SK-N-SH (cell line): ENCODE data around the gene MAD1L1. TPM values are rescaled to one million over a fixed set of nuclear protein-coding genes. Genes with fewer than 3 reads are reported as not detected.

Experiments
- CTCF ChIA-PET: fragments of 300-600, 350-600 bp; formaldehyde crosslinking; extraction: SDS; loops from one replicate; lab custom pipeline; 2021; lab: Yijun Ruan, JAX
- POLR2A ChIA-PET: fragments of 350-600 bp; sonication (Branson Sonifier 250); formaldehyde crosslinking; extraction: SDS; loops from one replicate; lab custom pipeline; 2020; ENCODE audit warnings: antibody characterized with exemption, inconsistent platforms; lab: Yijun Ruan, JAX
- DNase-seq: peaks from one replicate; pipeline ENCODE4 v3.0.0; 2012
- H2AFZ ChIP-seq: fragments of 200-600 bp; sonication (generic); 2 replicates; pipeline ENCODE4 v1.8.1; 2016; ENCODE audit warnings: antibody characterized with exemption, mild to moderate bottlenecking, low read depth
- H3F3A ChIP-seq: fragments of 200-600 bp; sonication (generic); replicated peaks from 2 replicates; pipeline ENCODE3; 2016; ENCODE audit warnings: antibody characterized with exemption, mild to moderate bottlenecking; ENCODE audit not compliant: insufficient read depth
- H3K27ac ChIP-seq, 2 experiments: fragments of 200-500 bp in 1 of 2; fragments of 200-600 bp in 1 of 2; sonication (Bioruptor generic) in 1 of 2; sonication (generic), shearing (Covaris generic) in 1 of 2; 2 replicates each; pipeline versions ENCODE4 v1.5.1 to v1.6.1; 2014 to 2016; ENCODE audit warnings: low read depth in 2 of 2, inconsistent platforms in 1 of 2, low read length in 1 of 2, mild to moderate bottlenecking in 1 of 2, mixed read lengths in 1 of 2
- H3K27me3 ChIP-seq: fragments of 200-600 bp; sonication (generic), shearing (Covaris generic); 2 replicates; pipeline ENCODE4 v1.6.1; 2016; ENCODE audit warnings: mixed run types; ENCODE audit not compliant: insufficient read depth
- H3K36me3 ChIP-seq, 2 experiments: fragments of 200-500 bp in 1 of 2; fragments of 200-600 bp in 1 of 2; sonication (Bioruptor generic) in 1 of 2; sonication (generic) in 1 of 2; replicated peaks in 1 of 2; 2 replicates each; pipeline versions ENCODE3 to v1.5.1; 2014 to 2016; ENCODE audit warnings: low read length in 1 of 2, mild to moderate bottlenecking in 1 of 2; ENCODE audit not compliant: insufficient read depth in 2 of 2, control insufficient read depth in 1 of 2
- H3K4me1 ChIP-seq, 2 experiments: fragments of 200-500 bp in 1 of 2; fragments of 200-600 bp in 1 of 2; sonication (Bioruptor generic) in 1 of 2; sonication (generic), shearing (Covaris generic) in 1 of 2; 2 replicates each; pipeline versions ENCODE4 v1.5.1 to v1.6.1; 2014 to 2016; ENCODE audit warnings: low read depth in 1 of 2, low read length in 1 of 2, mixed run types in 1 of 2; ENCODE audit not compliant: insufficient read depth in 2 of 2, control insufficient read depth in 1 of 2
- H3K4me2 ChIP-seq: fragments of 200-600 bp; sonication (generic), shearing (Covaris generic); 2 replicates; pipeline ENCODE4 v1.6.1; 2017; ENCODE audit warnings: mixed run types
- H3K4me3 ChIP-seq, 2 experiments: fragments of 200-500 bp in 1 of 2; fragments of 200-600 bp in 1 of 2; sonication (Bioruptor generic) in 1 of 2; sonication (generic), shearing (Covaris generic) in 1 of 2; 2 replicates each; pipeline versions ENCODE4 v1.5.1 to v1.8.1; 2014 to 2016; ENCODE audit warnings: low read depth in 2 of 2, inconsistent platforms in 1 of 2, low read length in 1 of 2, mild to moderate bottlenecking in 1 of 2, mixed read lengths in 1 of 2, moderate library complexity in 1 of 2
- H3K79me2 ChIP-seq: fragments of 200-600 bp; sonication (generic); 2 replicates; pipeline ENCODE4 v1.8.1; 2017; ENCODE audit warnings: mild to moderate bottlenecking; ENCODE audit not compliant: insufficient read depth
- H3K9ac ChIP-seq: fragments of 200-600 bp; sonication (generic); 2 replicates; pipeline ENCODE4 v1.6.1; 2017; ENCODE audit warnings: mixed run types
- H3K9me2 ChIP-seq: fragments of 200-600 bp; sonication (generic); 2 replicates; pipeline ENCODE4 v1.6.1; 2017; ENCODE audit warnings: mixed run types
- H3K9me3 ChIP-seq: fragments of 200-600 bp; sonication (generic); 2 replicates; pipeline ENCODE4 v1.6.1; 2017; ENCODE audit warnings: mixed run types, mild to moderate bottlenecking, moderate library complexity
- H4K20me1 ChIP-seq: fragments of 200-600 bp; sonication (generic); 2 replicates; pipeline ENCODE4 v1.6.1; 2017; ENCODE audit warnings: mild to moderate bottlenecking, mixed run types; ENCODE audit not compliant: insufficient read depth
- ELF1 ChIP-seq: IDR thresholded peaks from 2 replicates; pipeline ENCODE4 v1.4.0; 2012
- EZH2phosphoT487 ChIP-seq: fragments of 200-600 bp; sonication (generic); IDR thresholded peaks from 2 replicates; pipeline ENCODE4 v1.6.1; 2017; ENCODE audit warnings: low read depth, mixed run types, mild to moderate bottlenecking, antibody characterized with exemption, moderate library complexity, borderline replicate concordance
- MXI1 ChIP-seq: IDR thresholded peaks from 2 replicates; pipeline ENCODE4 v1.6.1; 2012; ENCODE audit warnings: mild to moderate bottlenecking, low read depth, low read length, improper control_type of control experiment
- RFX5 ChIP-seq: IDR thresholded peaks from 2 replicates; pipeline ENCODE4 v1.6.1; 2012; ENCODE audit warnings: mild to moderate bottlenecking, improper control_type of control experiment, low read length
- RXRA ChIP-seq: IDR thresholded peaks from 2 replicates; pipeline ENCODE4 v1.4.0; 2012; ENCODE audit warnings: low read depth, mild to moderate bottlenecking, borderline replicate concordance
- SIN3A ChIP-seq: IDR thresholded peaks from 2 replicates; pipeline ENCODE4 v1.6.1; 2012; ENCODE audit warnings: low read depth, mild to moderate bottlenecking, low read length, moderate library complexity, borderline replicate concordance
- TCF12 ChIP-seq: IDR thresholded peaks from 2 replicates; pipeline ENCODE4 v1.4.0; 2012
- WGBS: methylation state at CpG from one replicate; pipeline ENCODE4 v1.1.6; 2017; ENCODE audit warnings: low lambda C conversion rate; 5-methylcytosine and 5-hydroxymethylcytosine counted together
- polyA plus RNA-seq, 3 experiments: library from polyadenylated mRNA; depleted of rRNA; stranded (reverse); fragments of >200 nt; gene quantifications; 2 replicates each; pipeline ENCODE4 v1.2.3, GENCODE V29; 2012
- TF ChIP-seq, protein P1 (sequence below): fragments of 150-350 bp; IDR thresholded peaks from 2 replicates; pipeline ENCODE4 v1.6.1; 2016; ENCODE audit warnings: mild to moderate bottlenecking, low read depth, low read length
- TF ChIP-seq, protein P2 (sequence below): IDR thresholded peaks from 2 replicates; pipeline ENCODE4; 2012
- TF ChIP-seq, protein P3 (sequence below): IDR thresholded peaks from 2 replicates; pipeline ENCODE4 v1.4.0; 2012; ENCODE audit warnings: low read depth, borderline replicate concordance
- TF ChIP-seq, protein P4 (sequence below): fragments of 150-350 bp; IDR thresholded peaks from 2 replicates; pipeline ENCODE4 v1.6.1; 2017; ENCODE audit warnings: antibody characterized with exemption, low read length, low read depth, borderline replicate concordance
- TF ChIP-seq, protein P5 (sequence below): IDR thresholded peaks from 2 replicates; pipeline ENCODE4 v1.4.0; 2012; ENCODE audit warnings: low read depth, borderline replicate concordance

Gene MAD1L1
- polyA plus RNA-seq, 1 of the 3 experiments (the other 2 are of a cell fraction): 46.2 TPM

DNA sequence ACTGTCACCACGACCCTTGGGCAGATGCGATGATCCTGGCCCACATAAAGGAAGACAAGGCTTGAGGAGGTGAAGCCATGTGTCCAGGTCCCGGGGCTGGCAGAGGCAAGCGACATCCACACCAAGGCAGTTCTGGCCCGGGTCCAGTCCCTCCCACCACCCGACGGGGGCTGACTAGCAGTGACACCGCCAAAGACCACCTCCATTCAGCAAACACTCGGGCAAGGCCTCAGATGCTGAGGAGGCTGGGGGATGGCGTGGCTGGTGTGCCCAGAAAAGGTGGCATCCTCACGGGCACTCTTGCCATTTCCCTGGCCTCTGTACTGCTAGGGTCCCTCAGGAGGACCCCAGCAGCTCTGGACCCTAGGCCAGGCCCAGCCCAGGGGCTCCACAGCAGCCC, 343.7 kb downstream of the MAD1L1 start:
- POLR2A ChIA-PET: no interaction called here
- H3K4me3 ChIP-seq: no peak overlapping the region
- no peak overlapping the region for H3K4me2 ChIP-seq
- no peaks in the 10 kb centered on the region for H3K79me2 ChIP-seq
- peaks cover 0 to 18% of the 10 kb centered on the region in 2 experiments; a peak in 1 of 4 replicates for H3K4me1 ChIP-seq
- no peak overlapping the region for H3K9ac ChIP-seq
- TF ChIP-seq RFX5 (no peak), EZH2phosphoT487 (no peak)
- DNase-seq: no peak
- H3K27ac ChIP-seq: no peak overlapping the region
- peaks cover 21% of the 10 kb centered on the region for H3F3A ChIP-seq
- no peaks in the 10 kb centered on the region; the same call in 1 of the 2 replicates for H4K20me1 ChIP-seq
- CTCF ChIA-PET: no interaction called here
- WGBS: 98% methylated on average over 8 of the region's 11 CpGs
- H2AFZ ChIP-seq: no peak overlapping the region
- H3K9me3 ChIP-seq: no peaks in the 10 kb centered on the region
- no peaks in the 10 kb centered on the region for H3K36me3 ChIP-seq
- H3K9me2 ChIP-seq: no peaks in the 10 kb centered on the region
- H3K27me3 ChIP-seq: no peaks in the 10 kb centered on the region

DNA sequence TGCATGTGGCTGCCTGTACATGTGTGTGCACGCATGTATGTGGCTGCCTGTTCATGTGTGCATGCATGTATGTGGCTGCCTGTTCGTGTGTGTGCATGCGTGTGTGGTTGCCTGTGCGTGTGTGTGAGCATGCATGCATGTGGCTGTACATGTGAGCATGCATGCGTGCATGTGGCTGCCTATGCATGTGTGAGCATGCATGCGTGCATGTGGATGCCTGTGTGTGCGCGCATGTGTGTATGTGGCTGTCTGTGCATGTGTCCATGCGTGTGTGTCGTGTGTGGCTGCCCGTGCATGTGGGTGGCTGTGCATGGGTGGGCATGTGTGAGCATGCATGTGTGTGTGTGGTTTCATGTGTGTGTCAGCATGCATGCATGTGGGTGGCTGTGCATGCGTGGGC, 344.3 kb downstream of the MAD1L1 start:
- H3K27ac ChIP-seq: no peak overlapping the region
- no peaks in the 10 kb centered on the region for H3K79me2 ChIP-seq
- POLR2A ChIA-PET: no interaction called here
- H3K9me3 ChIP-seq: no peaks in the 10 kb centered on the region
- H3K4me3 ChIP-seq: no peak overlapping the region
- H2AFZ ChIP-seq: no peak overlapping the region
- no peaks in the 10 kb centered on the region for H3K9me2 ChIP-seq
- H3K4me2 ChIP-seq: no peak overlapping the region
- TF ChIP-seq ELF1: no peak
- TF ChIP-seq MXI1: no peak
- TF ChIP-seq, protein P1, sequence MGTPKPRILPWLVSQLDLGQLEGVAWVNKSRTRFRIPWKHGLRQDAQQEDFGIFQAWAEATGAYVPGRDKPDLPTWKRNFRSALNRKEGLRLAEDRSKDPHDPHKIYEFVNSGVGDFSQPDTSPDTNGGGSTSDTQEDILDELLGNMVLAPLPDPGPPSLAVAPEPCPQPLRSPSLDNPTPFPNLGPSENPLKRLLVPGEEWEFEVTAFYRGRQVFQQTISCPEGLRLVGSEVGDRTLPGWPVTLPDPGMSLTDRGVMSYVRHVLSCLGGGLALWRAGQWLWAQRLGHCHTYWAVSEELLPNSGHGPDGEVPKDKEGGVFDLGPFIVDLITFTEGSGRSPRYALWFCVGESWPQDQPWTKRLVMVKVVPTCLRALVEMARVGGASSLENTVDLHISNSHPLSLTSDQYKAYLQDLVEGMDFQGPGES: no peak
- TF ChIP-seq, protein P2, sequence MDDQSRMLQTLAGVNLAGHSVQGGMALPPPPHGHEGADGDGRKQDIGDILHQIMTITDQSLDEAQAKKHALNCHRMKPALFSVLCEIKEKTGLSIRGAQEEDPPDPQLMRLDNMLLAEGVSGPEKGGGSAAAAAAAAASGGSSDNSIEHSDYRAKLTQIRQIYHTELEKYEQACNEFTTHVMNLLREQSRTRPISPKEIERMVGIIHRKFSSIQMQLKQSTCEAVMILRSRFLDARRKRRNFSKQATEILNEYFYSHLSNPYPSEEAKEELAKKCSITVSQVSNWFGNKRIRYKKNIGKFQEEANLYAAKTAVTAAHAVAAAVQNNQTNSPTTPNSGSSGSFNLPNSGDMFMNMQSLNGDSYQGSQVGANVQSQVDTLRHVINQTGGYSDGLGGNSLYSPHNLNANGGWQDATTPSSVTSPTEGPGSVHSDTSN: no peak
- TF ChIP-seq TCF12: no peak
- no peak for TF ChIP-seq RXRA
- no peak for TF ChIP-seq EZH2phosphoT487
- no peak for TF ChIP-seq SIN3A
- TF ChIP-seq, protein P3, sequence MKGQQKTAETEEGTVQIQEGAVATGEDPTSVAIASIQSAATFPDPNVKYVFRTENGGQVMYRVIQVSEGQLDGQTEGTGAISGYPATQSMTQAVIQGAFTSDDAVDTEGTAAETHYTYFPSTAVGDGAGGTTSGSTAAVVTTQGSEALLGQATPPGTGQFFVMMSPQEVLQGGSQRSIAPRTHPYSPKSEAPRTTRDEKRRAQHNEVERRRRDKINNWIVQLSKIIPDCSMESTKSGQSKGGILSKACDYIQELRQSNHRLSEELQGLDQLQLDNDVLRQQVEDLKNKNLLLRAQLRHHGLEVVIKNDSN: no peak
- TF ChIP-seq, protein P4, sequence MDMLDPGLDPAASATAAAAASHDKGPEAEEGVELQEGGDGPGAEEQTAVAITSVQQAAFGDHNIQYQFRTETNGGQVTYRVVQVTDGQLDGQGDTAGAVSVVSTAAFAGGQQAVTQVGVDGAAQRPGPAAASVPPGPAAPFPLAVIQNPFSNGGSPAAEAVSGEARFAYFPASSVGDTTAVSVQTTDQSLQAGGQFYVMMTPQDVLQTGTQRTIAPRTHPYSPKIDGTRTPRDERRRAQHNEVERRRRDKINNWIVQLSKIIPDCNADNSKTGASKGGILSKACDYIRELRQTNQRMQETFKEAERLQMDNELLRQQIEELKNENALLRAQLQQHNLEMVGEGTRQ: no peak
- TF ChIP-seq, protein P5, sequence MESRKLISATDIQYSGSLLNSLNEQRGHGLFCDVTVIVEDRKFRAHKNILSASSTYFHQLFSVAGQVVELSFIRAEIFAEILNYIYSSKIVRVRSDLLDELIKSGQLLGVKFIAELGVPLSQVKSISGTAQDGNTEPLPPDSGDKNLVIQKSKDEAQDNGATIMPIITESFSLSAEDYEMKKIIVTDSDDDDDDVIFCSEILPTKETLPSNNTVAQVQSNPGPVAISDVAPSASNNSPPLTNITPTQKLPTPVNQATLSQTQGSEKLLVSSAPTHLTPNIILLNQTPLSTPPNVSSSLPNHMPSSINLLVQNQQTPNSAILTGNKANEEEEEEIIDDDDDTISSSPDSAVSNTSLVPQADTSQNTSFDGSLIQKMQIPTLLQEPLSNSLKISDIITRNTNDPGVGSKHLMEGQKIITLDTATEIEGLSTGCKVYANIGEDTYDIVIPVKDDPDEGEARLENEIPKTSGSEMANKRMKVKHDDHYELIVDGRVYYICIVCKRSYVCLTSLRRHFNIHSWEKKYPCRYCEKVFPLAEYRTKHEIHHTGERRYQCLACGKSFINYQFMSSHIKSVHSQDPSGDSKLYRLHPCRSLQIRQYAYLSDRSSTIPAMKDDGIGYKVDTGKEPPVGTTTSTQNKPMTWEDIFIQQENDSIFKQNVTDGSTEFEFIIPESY: no peak
- CTCF ChIA-PET: no interaction called here
- WGBS: 87% methylated on average over 12 of the region's 12 CpGs
- H3K4me1 ChIP-seq: peaks cover 4 to 18% of the 10 kb centered on the region in 2 experiments; a peak in 2 of 4 replicates
- H4K20me1 ChIP-seq: no peaks in the 10 kb centered on the region; the same call in none of the 2 replicates
- peaks cover 21% of the 10 kb centered on the region for H3F3A ChIP-seq
- no peaks in the 10 kb centered on the region for H3K27me3 ChIP-seq
- no peak for DNase-seq
- no peak overlapping the region for H3K9ac ChIP-seq
- H3K36me3 ChIP-seq: no peaks in the 10 kb centered on the region
